ENCODE data around the gene TNK1. TPM values are rescaled to one million over a fixed set of nuclear protein-coding genes. Genes with fewer than 3 reads are reported as not detected.

TNK1 gene
- total and polyA plus RNA-seq, 10 donors, result 4.2 to 16.2 (median 6.6) TPM

- intact Hi-C loops (cut with DNase I; ENCODE audit: low total_unique reads), result no loop called here
- no peaks in the 10 kb centered on the region for H3K36me3 ChIP-seq
- no peak within 1 kb of the TSS for H3K4me3 ChIP-seq
- TF ChIP-seq CTCF (IDR thresholded peaks at IDR 0.05 in 8 of 11, conservative IDR thresholded peaks at IDR 0.05 in 3 of 11), result no peak
- no peak for TF ChIP-seq POLR2AphosphoS5 (IDR thresholded peaks at IDR 0.05)
- TF ChIP-seq POLR2A (IDR thresholded peaks at IDR 0.05), result no peak
- no peaks in the 10 kb centered on the region for H3K9me3 ChIP-seq
- H3K27me3 ChIP-seq (replicated peaks in 1 of 7), result no peaks in the 10 kb centered on the region
- H3K4me1 ChIP-seq, result no peaks in the 10 kb centered on the region
- H3K27ac ChIP-seq, result no peak within 1 kb of the TSS
- 72 to 84% (median 82%) methylated on average over 7 of the region's 7 CpGs for WGBS, 5 donors
- no peak for DNase-seq
Measured at GRCh38 chr17:7425316-7425715, 44.4 kb downstream of the TNK1 start, which contains the start of gene SPEM2. Gene SPEM2 (plus strand): TSS chr17:7425616. CDS start chr17:7425689, 73 bp downstream.

GRCh38 chr17:7425756-7426155 lies 44.9 kb downstream of the TNK1 start:
- 81 to 96% (median 87%) methylated on average over 4 to 8 of the region's 8 CpGs for WGBS, 5 donors
- intact Hi-C loops (cut with DNase I; ENCODE audit: low total_unique reads), result no loop called here
- TF ChIP-seq POLR2AphosphoS5 (IDR thresholded peaks at IDR 0.05) (no peak), POLR2A (IDR thresholded peaks at IDR 0.05) (no peak), CTCF (IDR thresholded peaks at IDR 0.05 in 8 of 11, conservative IDR thresholded peaks at IDR 0.05 in 3 of 11) (no peak)

GRCh38 chr17:7426203-7426863 lies 45.4 kb downstream of the TNK1 start:
- Histone ChIP-seq H3K27me3 (replicated peaks in 1 of 7) (no peaks in the 10 kb centered on the region), H3K9me3 (no peaks in the 10 kb centered on the region), H3K36me3 (no peaks in the 10 kb centered on the region), H3K4me1 (no peaks in the 10 kb centered on the region), H3K4me3 (no peak overlapping the region), H3K27ac (no peak overlapping the region)
- no peak for DNase-seq
- 94 to 97% (median 95%) methylated on average over 32 to 33 of the region's 33 CpGs for WGBS, 5 donors
- TF ChIP-seq CTCF (IDR thresholded peaks at IDR 0.05 in 8 of 11, conservative IDR thresholded peaks at IDR 0.05 in 3 of 11), result no peak
- no peak for TF ChIP-seq POLR2AphosphoS5 (IDR thresholded peaks at IDR 0.05)
- TF ChIP-seq POLR2A (IDR thresholded peaks at IDR 0.05), result no peak
- intact Hi-C loops (cut with DNase I; ENCODE audit: low total_unique reads), result no loop called here

More at GRCh38 chr17:7425756-7426155, 44.9 kb downstream of the TNK1 start:
- H3K9me3 ChIP-seq, result no peaks in the 10 kb centered on the region
- no peaks in the 10 kb centered on the region for H3K27me3 ChIP-seq (replicated peaks in 1 of 7)
- H3K4me3 ChIP-seq, result no peak overlapping the region
- no peaks in the 10 kb centered on the region for H3K4me1 ChIP-seq
- DNase-seq, result no peak
- H3K27ac ChIP-seq, result no peak overlapping the region
- H3K36me3 ChIP-seq, result no peaks in the 10 kb centered on the region

GRCh38 chr17:7426896-7427489 lies 46.1 kb downstream of the TNK1 start:
- Histone ChIP-seq H3K4me3 (no peak overlapping the region), H3K27ac (no peak overlapping the region), H3K9me3 (no peaks in the 10 kb centered on the region), H3K27me3 (replicated peaks in 1 of 7) (no peaks in the 10 kb centered on the region), H3K36me3 (no peaks in the 10 kb centered on the region), H3K4me1 (no peaks in the 10 kb centered on the region)
- WGBS, 5 donors, result 90 to 95% (median 93%) methylated on average over 25 to 29 of the region's 29 CpGs
- intact Hi-C loops (cut with DNase I; ENCODE audit: low total_unique reads), result no loop called here
- no peak for DNase-seq
- TF ChIP-seq POLR2AphosphoS5 (IDR thresholded peaks at IDR 0.05) (no peak), CTCF (IDR thresholded peaks at IDR 0.05 in 8 of 11, conservative IDR thresholded peaks at IDR 0.05 in 3 of 11) (no peak), POLR2A (IDR thresholded peaks at IDR 0.05) (no peak)
